NT2/D1 (cell line): ENCODE results near the gene TMEM207.

ENCODE experiments used
- DNase-seq: peaks from one replicate; pipeline ENCODE4 v3.0.0-alpha.2; 2011; ENCODE audit warnings: low read depth, low spot score
- H3K27me3 ChIP-seq: 2 replicates; pipeline ENCODE4 v1.6.0; 2011; ENCODE audit warnings: mild to moderate bottlenecking; ENCODE audit not compliant: insufficient read length, insufficient read depth
- H3K36me3 ChIP-seq: 2 replicates; pipeline ENCODE4 v1.6.1; 2011; ENCODE audit warnings: mild to moderate bottlenecking, low read length, mixed read lengths; ENCODE audit not compliant: insufficient read depth, insufficient read length
- H3K4me1 ChIP-seq: 2 replicates; pipeline ENCODE4 v1.5.1; 2011; ENCODE audit not compliant: insufficient read depth, insufficient read length
- H3K4me3 ChIP-seq: 2 replicates; pipeline ENCODE4 v1.5.1; 2011; ENCODE audit warnings: low read depth; ENCODE audit not compliant: insufficient read length
- H3K9ac ChIP-seq: 2 replicates; pipeline ENCODE4 v1.6.0; 2011; ENCODE audit warnings: low read depth; ENCODE audit not compliant: insufficient read length
- H3K9me3 ChIP-seq: 2 replicates; pipeline ENCODE4 v1.5.1; 2011; ENCODE audit warnings: mild to moderate bottlenecking, low read length; ENCODE audit not compliant: insufficient read depth
- SUZ12 ChIP-seq: IDR thresholded peaks from 2 replicates; pipeline ENCODE4 v1.6.1; 2011; ENCODE audit not compliant: insufficient read length, insufficient read depth; ENCODE audit errors: extremely low read depth
- YY1 ChIP-seq: IDR thresholded peaks from 2 replicates; pipeline ENCODE4 v1.6.1; 2011; ENCODE audit not compliant: insufficient read length, insufficient read depth
- ZNF274 ChIP-seq: IDR thresholded peaks from 2 replicates; pipeline ENCODE4 v1.6.1; 2011; ENCODE audit warnings: mild to moderate bottlenecking, low read depth, low read length

The TMEM207 gene

DNA sequence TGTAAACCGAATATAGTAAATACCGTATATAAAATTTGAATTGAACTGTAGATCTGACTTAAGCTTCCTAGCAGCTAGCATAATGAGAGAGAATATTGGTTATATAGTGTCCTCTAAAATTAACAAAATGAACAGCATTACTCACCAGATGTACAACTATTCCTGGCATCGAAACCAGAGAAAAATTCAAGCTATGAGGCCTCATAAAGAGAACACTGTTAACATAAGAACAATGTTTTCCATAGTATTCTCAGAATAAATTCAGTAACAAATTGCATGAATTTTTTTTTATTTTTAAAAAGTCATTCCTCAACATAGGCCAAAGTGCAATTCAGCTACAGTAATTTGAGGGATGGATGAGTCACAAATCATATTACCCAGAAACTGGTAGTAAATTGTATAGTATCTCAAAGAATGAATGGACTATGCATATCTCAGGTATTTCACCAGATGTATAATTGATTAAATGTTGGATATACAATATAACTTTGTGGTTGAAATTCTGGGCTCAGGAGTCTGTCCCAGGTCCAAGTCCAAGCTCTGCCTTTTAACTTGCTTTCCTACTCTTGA is 5.0 kb downstream of the TMEM207 start:
- no peak overlapping the region for H3K9ac ChIP-seq
- no peak overlapping the region for H3K4me3 ChIP-seq
- TF ChIP-seq YY1 (no peak), SUZ12 (no peak), ZNF274 (no peak)
- no peaks in the 10 kb centered on the region for H3K27me3 ChIP-seq
- no peaks in the 10 kb centered on the region for H3K4me1 ChIP-seq
- H3K9me3 ChIP-seq = no peaks in the 10 kb centered on the region
- no peaks in the 10 kb centered on the region for H3K36me3 ChIP-seq
- no peak for DNase-seq

DNA sequence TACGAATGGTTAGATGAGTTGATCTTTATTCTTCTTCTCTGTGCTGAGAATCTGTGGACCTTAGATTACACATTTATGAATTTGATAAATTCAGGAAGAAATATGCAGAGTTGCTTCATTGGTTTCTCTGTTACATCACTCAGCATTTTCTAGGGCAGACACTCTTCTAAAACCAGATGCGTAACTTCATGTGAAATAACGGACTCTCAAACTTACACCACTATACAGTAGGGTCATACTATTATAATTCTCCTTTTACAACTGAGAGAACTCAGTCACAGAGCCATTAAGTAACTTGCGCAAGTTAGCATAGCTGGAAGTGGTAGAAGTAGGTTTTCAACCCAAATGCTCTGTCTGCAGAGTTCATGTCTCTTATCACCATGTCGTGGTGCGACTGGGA is 5.7 kb downstream of the TMEM207 start:
- DNase-seq = no peak
- Histone ChIP-seq H3K9ac (no peak overlapping the region), H3K4me1 (no peaks in the 10 kb centered on the region), H3K36me3 (no peaks in the 10 kb centered on the region), H3K9me3 (no peaks in the 10 kb centered on the region), H3K4me3 (no peak overlapping the region), H3K27me3 (no peaks in the 10 kb centered on the region)
- TF ChIP-seq YY1 (no peak), ZNF274 (no peak), SUZ12 (no peak)

DNA sequence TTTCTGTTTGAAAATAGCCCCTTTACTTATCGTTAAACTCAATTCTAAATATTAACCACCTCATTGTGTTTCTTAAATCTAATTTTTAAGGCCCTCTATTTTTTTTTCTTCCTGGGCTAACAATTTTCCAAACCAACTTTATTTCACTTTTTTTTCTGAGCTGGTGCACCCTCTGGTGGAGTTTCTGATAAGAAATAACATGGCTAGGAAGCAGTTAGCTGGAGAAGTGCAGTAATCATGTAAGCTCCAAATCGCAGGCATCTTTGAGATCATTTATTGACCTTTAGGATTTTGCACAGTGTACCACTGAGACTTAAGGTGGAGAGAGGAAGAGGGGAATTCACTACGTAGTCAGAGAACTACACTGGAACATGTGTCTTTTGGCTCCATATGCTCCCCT is 6.4 kb downstream of the TMEM207 start:
- DNase-seq = no peak
- Histone ChIP-seq H3K4me1 (no peaks in the 10 kb centered on the region), H3K27me3 (no peaks in the 10 kb centered on the region), H3K4me3 (no peak overlapping the region), H3K36me3 (no peaks in the 10 kb centered on the region), H3K9ac (no peak overlapping the region), H3K9me3 (no peaks in the 10 kb centered on the region)
- TF ChIP-seq SUZ12 = no peak
- TF ChIP-seq ZNF274 = no peak
- no peak for TF ChIP-seq YY1

DNA sequence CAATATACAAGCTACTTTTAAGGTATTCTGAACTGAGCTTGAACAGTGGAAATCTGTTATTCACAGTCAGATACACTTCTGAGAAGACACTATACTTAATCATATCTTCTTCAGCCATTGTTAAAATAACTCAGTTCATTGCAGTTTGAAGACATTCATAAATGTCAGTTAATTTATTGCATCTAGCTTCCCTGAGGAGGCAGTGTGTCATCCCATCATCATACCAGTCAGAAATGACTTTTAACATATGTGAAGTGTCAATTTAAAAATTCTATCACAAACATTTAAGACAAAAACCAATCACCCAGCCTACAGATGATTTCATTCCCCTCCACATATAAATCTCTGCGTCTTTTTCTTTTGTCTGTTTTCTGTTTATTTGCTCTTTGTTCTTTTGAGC is 7.5 kb downstream of the TMEM207 start:
- Histone ChIP-seq H3K27me3 (no peaks in the 10 kb centered on the region), H3K4me3 (no peak overlapping the region), H3K36me3 (no peaks in the 10 kb centered on the region), H3K9me3 (no peaks in the 10 kb centered on the region), H3K4me1 (no peaks in the 10 kb centered on the region), H3K9ac (no peak overlapping the region)
- TF ChIP-seq SUZ12 (no peak), YY1 (no peak), ZNF274 (no peak)
- DNase-seq = no peak

DNA sequence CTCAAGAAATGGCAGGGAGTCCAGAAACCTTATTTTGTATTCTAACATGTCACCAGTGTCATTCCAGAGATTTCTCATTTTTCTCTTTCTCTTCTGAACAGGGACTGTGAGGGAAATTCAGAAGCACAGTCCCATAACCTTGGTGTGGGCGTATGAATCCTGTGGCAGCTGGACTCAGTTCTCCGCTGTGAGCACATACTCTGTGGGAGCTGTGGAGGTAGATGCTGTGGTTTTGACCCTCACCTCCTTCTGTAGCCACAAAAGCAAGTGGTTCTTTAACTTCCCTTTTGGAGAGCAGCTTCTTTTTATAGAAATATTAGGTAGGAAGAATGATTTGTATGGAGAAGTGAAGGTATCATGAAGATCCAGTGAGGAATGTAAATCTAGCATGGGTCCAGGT is 13.4 kb downstream of the TMEM207 start:
- Histone ChIP-seq H3K27me3 (no peaks in the 10 kb centered on the region), H3K9ac (no peak overlapping the region), H3K36me3 (no peaks in the 10 kb centered on the region), H3K4me1 (no peaks in the 10 kb centered on the region), H3K4me3 (no peak overlapping the region), H3K9me3 (peaks cover 12% of the 10 kb centered on the region; the same call in 1 of the 2 replicates)
- TF ChIP-seq YY1 = no peak
- no peak for TF ChIP-seq SUZ12
- no peak for TF ChIP-seq ZNF274
- no peak for DNase-seq

DNA sequence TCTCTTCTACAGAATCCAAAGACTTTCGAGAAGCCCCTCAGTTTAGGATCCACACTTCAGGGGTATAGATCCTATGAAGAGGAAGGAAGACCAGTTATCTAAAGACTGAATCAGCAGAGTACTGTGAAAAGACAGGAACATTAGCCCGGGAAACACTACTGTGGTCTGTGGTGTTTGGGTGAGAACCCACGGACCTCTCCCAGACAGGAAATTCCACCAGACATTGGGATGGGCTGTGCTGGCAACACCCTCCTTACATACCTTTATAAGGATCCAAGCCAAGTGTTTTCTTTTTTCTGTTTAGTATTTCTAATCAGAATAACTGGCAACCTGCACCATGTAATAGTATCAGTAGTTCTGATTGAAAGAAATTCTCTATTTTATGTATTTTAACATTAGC is 14.1 kb downstream of the TMEM207 start:
- Histone ChIP-seq H3K9ac (no peak overlapping the region), H3K27me3 (no peaks in the 10 kb centered on the region), H3K36me3 (no peaks in the 10 kb centered on the region), H3K4me1 (no peaks in the 10 kb centered on the region), H3K4me3 (no peak overlapping the region), H3K9me3 (peaks cover 12% of the 10 kb centered on the region; the same call in 1 of the 2 replicates)
- TF ChIP-seq YY1 (no peak), SUZ12 (no peak), ZNF274 (no peak)
- DNase-seq = no peak

DNA sequence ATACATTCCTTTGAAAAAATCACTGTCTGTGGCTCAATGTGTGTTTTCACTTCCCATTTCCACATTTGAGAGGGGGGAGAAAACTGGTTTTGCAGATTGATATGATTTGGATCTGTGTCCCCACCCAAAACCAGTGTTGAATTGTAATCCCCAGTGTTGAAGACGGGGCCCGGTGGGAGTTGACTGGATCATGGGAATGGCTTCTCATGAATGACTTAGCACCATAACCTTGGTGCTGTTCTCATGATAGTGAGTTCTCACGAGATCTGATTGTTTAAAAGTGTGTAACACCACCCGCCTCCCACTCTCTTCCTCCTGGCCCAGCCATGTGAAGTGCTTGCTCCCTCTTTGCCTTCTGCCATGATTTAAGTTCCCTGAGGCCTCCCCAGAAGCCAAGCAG is 16.1 kb downstream of the TMEM207 start:
- no peak for DNase-seq
- TF ChIP-seq YY1 = no peak
- TF ChIP-seq ZNF274 = no peak
- no peak for TF ChIP-seq SUZ12

More for the DNA sequence above, 16.1 kb downstream of the TMEM207 start:
- no peaks in the 10 kb centered on the region for H3K36me3 ChIP-seq
- H3K9me3 ChIP-seq = peaks cover 12% of the 10 kb centered on the region; the same call in 1 of the 2 replicates
- no peaks in the 10 kb centered on the region for H3K27me3 ChIP-seq
- H3K9ac ChIP-seq = no peak overlapping the region
- no peaks in the 10 kb centered on the region for H3K4me1 ChIP-seq
- H3K4me3 ChIP-seq = no peak overlapping the region
